BLaER1 (cell line): ENCODE results near the gene INSIG1.

Source experiments
- H3K27ac ChIP-seq: shearing (Covaris generic); formaldehyde crosslinking; 2 replicates; pipeline ENCODE4 v1.8.1; 2022
- H3K27me3 ChIP-seq: shearing (Covaris generic); formaldehyde crosslinking; 2 replicates; pipeline ENCODE4 v1.8.1; 2022
- H3K36me3 ChIP-seq: shearing (Covaris generic); formaldehyde crosslinking; 2 replicates; pipeline ENCODE4 v1.8.1; 2022
- H3K4me1 ChIP-seq: shearing (Covaris generic); formaldehyde crosslinking; 2 replicates; pipeline ENCODE4 v1.8.1; 2022
- H3K4me2 ChIP-seq: shearing (Covaris generic); formaldehyde crosslinking; 2 replicates; pipeline ENCODE4 v1.8.1; 2022
- H3K4me3 ChIP-seq: shearing (Covaris generic); formaldehyde crosslinking; 2 replicates; pipeline ENCODE4 v1.8.1; 2022
- H3K9ac ChIP-seq: shearing (Covaris generic); formaldehyde crosslinking; 2 replicates; pipeline ENCODE4 v1.8.1; 2022
- H3K9me3 ChIP-seq: shearing (Covaris generic); formaldehyde crosslinking; 2 replicates; pipeline ENCODE4 v1.8.1; 2022
- H4K20me1 ChIP-seq: shearing (Covaris generic); formaldehyde crosslinking; 2 replicates; pipeline ENCODE4 v1.8.1; 2022
- Cebpa-rat ChIP-seq: shearing (Covaris generic); IDR thresholded peaks from 2 replicates; pipeline ENCODE4 v1.8.1; 2022

INSIG1 gene

GRCh38 chr7:155256761-155257481, 40.8 kb upstream of the INSIG1 start:
- H3K27ac ChIP-seq: no peak overlapping the region
- H3K4me2 ChIP-seq: no peak overlapping the region
- H3K27me3 ChIP-seq: no peaks in the 10 kb centered on the region
- peaks cover 20% of the 10 kb centered on the region for H3K4me1 ChIP-seq
- no peak for TF ChIP-seq Cebpa-rat
- no peak overlapping the region for H3K4me3 ChIP-seq
- H3K9ac ChIP-seq: no peak overlapping the region
- H3K9me3 ChIP-seq: no peaks in the 10 kb centered on the region
- H4K20me1 ChIP-seq: no peaks in the 10 kb centered on the region
- H3K36me3 ChIP-seq: no peaks in the 10 kb centered on the region

GRCh38 chr7:155257482-155258225, 40.0 kb upstream of the INSIG1 start:
- H3K9ac ChIP-seq: no peak overlapping the region
- H4K20me1 ChIP-seq: no peaks in the 10 kb centered on the region
- no peak overlapping the region for H3K4me3 ChIP-seq
- no peak for TF ChIP-seq Cebpa-rat
- H3K4me1 ChIP-seq: peaks cover 20% of the 10 kb centered on the region
- no peaks in the 10 kb centered on the region for H3K9me3 ChIP-seq
- H3K36me3 ChIP-seq: no peaks in the 10 kb centered on the region
- H3K27ac ChIP-seq: no peak overlapping the region
- H3K4me2 ChIP-seq: peak overlapping the region; percentile 22
- no peaks in the 10 kb centered on the region for H3K27me3 ChIP-seq

DNA sequence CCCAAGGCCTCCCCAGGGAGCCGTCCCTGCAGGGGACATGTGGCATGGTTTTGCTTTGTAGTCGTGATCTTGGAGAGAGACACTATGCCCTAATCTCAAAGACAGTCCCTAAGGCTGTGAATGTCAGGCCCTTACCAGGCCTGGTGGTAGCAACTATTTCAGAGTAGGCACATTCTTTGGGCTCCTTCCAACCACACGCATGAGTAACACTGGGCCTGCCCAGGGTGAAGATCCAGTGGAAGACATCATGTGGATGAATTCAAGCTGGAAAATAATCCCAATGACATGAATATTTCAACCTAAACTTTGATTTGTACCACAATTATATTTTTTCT, 39.5 kb upstream of the INSIG1 start:
- Histone ChIP-seq H3K27ac (no peak overlapping the region), H4K20me1 (no peaks in the 10 kb centered on the region), H3K4me2 (peak overlapping the region; percentile 22; the same call in 1 of the 2 replicates)

DNA sequence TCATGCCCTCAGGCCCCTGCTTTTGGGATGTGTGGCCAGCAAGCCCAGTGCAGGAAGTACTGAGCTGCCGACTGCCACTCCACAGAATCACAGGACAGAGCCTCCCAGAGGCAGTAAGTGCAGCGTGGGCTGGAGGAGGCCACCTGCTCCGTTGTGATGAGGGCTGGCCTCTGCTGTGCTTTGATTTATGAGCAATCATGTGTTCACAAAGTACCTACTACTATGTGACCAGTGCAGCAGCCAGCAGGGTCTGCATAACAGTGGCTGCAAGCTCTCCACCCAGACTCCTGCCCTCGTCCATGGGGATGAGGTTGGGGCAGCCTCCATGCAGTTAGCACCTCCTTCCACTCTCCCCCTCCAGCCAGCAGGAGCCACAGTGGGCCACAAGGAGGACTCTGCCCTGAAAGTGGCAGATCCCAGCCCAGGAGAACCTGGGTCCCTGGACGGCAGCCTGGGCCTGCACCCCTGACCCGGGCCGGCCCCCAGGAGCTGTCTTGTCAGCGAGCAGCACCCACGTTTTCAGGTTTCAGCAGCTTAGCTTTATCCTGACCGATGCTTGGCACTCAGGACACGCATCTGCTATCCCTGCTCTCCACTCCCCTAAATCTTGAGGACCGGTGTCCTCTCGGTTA, 37.7 kb upstream of the INSIG1 start:
- Histone ChIP-seq H3K4me2 (no peak overlapping the region), H3K27ac (no peak overlapping the region), H3K36me3 (no peaks in the 10 kb centered on the region), H3K27me3 (no peaks in the 10 kb centered on the region), H3K4me1 (peaks cover 16% of the 10 kb centered on the region), H3K9me3 (no peaks in the 10 kb centered on the region), H3K4me3 (no peak overlapping the region), H3K9ac (no peak overlapping the region), H4K20me1 (no peaks in the 10 kb centered on the region)
- TF ChIP-seq Cebpa-rat: no peak

More for the DNA sequence above, 39.5 kb upstream of the INSIG1 start:
- Histone ChIP-seq H3K27me3 (no peaks in the 10 kb centered on the region), H3K36me3 (no peaks in the 10 kb centered on the region), H3K9ac (no peak overlapping the region), H3K9me3 (no peaks in the 10 kb centered on the region), H3K4me1 (peaks cover 20% of the 10 kb centered on the region), H3K4me3 (no peak overlapping the region)
- no peak for TF ChIP-seq Cebpa-rat

DNA sequence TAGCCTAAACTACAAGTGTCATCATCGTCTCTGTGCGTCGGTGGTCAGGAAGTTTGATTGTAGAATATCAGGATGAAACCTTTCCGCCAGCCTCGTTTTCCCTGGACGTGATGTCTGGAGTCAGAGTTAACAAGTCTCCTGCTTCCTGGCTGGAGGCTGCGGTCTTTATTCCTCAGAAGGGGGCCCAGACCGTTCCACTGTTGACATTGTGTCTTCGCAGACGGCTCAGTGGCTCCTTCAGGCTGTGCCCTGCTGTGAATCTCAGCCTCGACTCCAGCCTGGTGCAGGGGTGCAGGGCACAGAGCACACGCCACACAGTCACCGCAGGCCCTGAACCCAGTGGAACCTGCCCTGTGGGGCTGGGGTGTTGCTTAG, 37.2 kb upstream of the INSIG1 start:
- Histone ChIP-seq H4K20me1 (no peaks in the 10 kb centered on the region), H3K4me2 (no peak overlapping the region), H3K27ac (no peak overlapping the region), H3K9ac (no peak overlapping the region), H3K4me3 (no peak overlapping the region), H3K36me3 (no peaks in the 10 kb centered on the region), H3K27me3 (no peaks in the 10 kb centered on the region), H3K9me3 (no peaks in the 10 kb centered on the region), H3K4me1 (peaks cover 13% of the 10 kb centered on the region)
- TF ChIP-seq Cebpa-rat: no peak

DNA sequence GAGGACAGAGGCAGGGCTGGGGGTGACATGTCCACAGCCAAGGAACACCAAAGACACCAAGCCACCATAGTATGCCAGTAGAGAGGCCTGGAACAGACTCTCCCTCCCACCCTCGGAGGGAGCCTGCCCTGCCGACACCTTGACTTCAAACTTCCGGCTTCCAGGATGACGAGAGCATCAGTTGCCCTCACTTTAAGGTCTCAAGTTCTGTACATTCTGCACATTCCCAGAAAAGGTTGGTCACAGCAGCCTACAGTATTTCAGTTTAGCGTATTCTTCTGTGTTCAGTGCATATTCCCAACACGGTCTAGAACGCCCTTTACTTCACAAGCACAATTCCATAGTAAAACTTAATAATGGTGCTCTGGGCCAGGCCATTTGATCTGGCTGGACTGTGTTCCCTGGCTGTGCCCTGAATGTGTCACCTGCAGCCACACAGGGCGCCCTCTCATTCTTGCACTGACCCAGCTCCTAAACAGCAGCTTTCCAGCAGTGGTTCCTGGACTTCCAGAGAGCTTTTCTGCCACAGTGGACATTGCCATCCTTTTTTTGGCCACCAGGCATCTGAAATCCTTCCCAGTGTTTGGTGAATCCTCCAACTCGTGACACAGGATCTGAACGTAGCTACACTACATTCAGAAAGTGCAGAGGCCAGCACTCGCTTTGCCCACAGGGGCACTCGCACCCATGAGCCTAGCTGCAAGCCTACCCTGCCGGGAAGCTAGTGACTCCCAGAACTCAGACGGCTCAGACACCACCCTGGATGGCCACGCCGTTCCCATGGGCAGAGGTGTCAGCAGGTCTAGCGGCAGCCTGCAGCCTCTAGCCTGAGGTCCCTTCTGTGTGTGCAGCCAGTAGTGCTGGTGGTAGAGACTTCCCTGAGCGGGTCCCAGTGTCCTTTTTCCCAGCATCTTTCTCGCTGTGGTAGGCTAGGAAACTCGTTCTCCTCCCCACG, 36.4 kb upstream of the INSIG1 start:
- no peaks in the 10 kb centered on the region for H3K36me3 ChIP-seq
- H4K20me1 ChIP-seq: no peaks in the 10 kb centered on the region
- H3K9ac ChIP-seq: no peak overlapping the region
- no peaks in the 10 kb centered on the region for H3K27me3 ChIP-seq
- no peak overlapping the region for H3K4me2 ChIP-seq
- no peaks in the 10 kb centered on the region for H3K9me3 ChIP-seq
- no peak for TF ChIP-seq Cebpa-rat
- H3K4me1 ChIP-seq: peaks cover 13% of the 10 kb centered on the region
- H3K27ac ChIP-seq: no peak overlapping the region
- H3K4me3 ChIP-seq: no peak overlapping the region

DNA sequence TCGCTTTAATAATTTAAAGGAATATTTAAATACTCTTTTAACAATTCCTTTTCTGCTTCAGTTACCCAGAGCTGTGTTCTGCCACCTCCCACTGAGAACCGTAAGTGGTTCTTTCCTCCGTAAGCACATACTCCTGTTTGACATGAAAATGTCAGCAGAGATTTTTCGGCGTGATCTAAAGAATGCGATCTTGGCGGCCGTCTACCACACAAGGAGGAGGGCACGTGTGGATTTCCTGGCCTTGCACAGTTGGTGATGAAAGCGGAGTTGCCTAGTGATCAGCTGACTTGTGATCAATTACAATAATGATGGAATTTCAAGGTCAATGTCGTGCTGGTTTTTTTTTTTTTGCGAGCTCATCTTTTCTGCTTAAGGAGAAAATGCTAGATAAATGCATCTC, 35.6 kb upstream of the INSIG1 start:
- TF ChIP-seq Cebpa-rat: no peak
- Histone ChIP-seq H3K9ac (no peak overlapping the region), H3K27me3 (no peaks in the 10 kb centered on the region), H3K9me3 (no peaks in the 10 kb centered on the region), H3K4me1 (peaks cover 13% of the 10 kb centered on the region), H3K36me3 (no peaks in the 10 kb centered on the region), H3K4me2 (no peak overlapping the region), H3K27ac (no peak overlapping the region), H3K4me3 (no peak overlapping the region), H4K20me1 (no peaks in the 10 kb centered on the region)

GRCh38 chr7:155263051-155263450, 34.6 kb upstream of the INSIG1 start:
- no peaks in the 10 kb centered on the region for H3K36me3 ChIP-seq
- no peak overlapping the region for H3K4me3 ChIP-seq
- H3K27ac ChIP-seq: no peak overlapping the region
- no peaks in the 10 kb centered on the region for H3K27me3 ChIP-seq
- H3K4me2 ChIP-seq: no peak overlapping the region
- H3K4me1 ChIP-seq: peaks cover 3% of the 10 kb centered on the region; the same call in 1 of the 2 replicates
- TF ChIP-seq Cebpa-rat: no peak
- H3K9ac ChIP-seq: no peak overlapping the region
- no peaks in the 10 kb centered on the region for H4K20me1 ChIP-seq
- no peaks in the 10 kb centered on the region for H3K9me3 ChIP-seq

GRCh38 chr7:155263581-155264143, 34.0 kb upstream of the INSIG1 start:
- Histone ChIP-seq H4K20me1 (no peaks in the 10 kb centered on the region), H3K9me3 (no peaks in the 10 kb centered on the region), H3K27ac (no peak overlapping the region), H3K9ac (no peak overlapping the region), H3K4me3 (no peak overlapping the region), H3K4me1 (no peaks in the 10 kb centered on the region), H3K36me3 (no peaks in the 10 kb centered on the region), H3K27me3 (no peaks in the 10 kb centered on the region), H3K4me2 (no peak overlapping the region)
- TF ChIP-seq Cebpa-rat: no peak
